HepG2 (cell line): ENCODE results near the gene GRB2. TPM values are rescaled to one million over a fixed set of nuclear protein-coding genes. Genes with fewer than 3 reads are reported as not detected.
A peak's percentile ranks its signal among the peaks of the same experiment; 100 is the strongest.

Source experiments
- ATF7-NPFF ChIP-seq: sonication (generic); formaldehyde crosslinking; IDR thresholded peaks from 2 replicates; pipeline ENCODE4 v1.8.1; 2023; ENCODE audit warnings: mild to moderate bottlenecking, low read depth, missing genetic modification reagents, moderate library complexity
- CAMTA2 ChIP-seq: sonication (generic); formaldehyde crosslinking; IDR thresholded peaks from 2 replicates; pipeline ENCODE4 v1.4.0; 2020; ENCODE audit warnings: mild to moderate bottlenecking, missing genetic modification reagents, borderline replicate concordance
- FOXK1 ChIP-seq: sonication (generic); formaldehyde crosslinking; IDR thresholded peaks from 2 replicates; pipeline ENCODE4 v1.4.0; 2020; ENCODE audit warnings: low read depth, missing genetic modification reagents, borderline replicate concordance
- MAF1 ChIP-seq: sonication (generic); formaldehyde crosslinking; IDR thresholded peaks from 2 replicates; pipeline ENCODE4 v1.5.0; 2020; ENCODE audit warnings: missing genetic modification reagents, borderline replicate concordance
- MBNL3 ChIP-seq: fragments of 250-450 bp; sonication (Bioruptor Pico); conservative IDR thresholded peaks from 2 replicates; pipeline ENCODE4 v1.8.0; 2022; ENCODE audit warnings: mild to moderate bottlenecking, inconsistent platforms
- MEF2D ChIP-seq: sonication (generic); formaldehyde crosslinking; IDR thresholded peaks from 2 replicates; pipeline ENCODE4 v1.5.1; 2020; ENCODE audit warnings: mild to moderate bottlenecking, missing genetic modification reagents
- ZBTB7A ChIP-seq: sonication (generic); formaldehyde crosslinking; IDR thresholded peaks from 2 replicates; pipeline ENCODE4 v1.8.0; 2022; ENCODE audit warnings: mild to moderate bottlenecking, missing genetic modification reagents
- ZMYM4 ChIP-seq: sonication (generic); formaldehyde crosslinking; IDR thresholded peaks from 2 replicates; pipeline ENCODE4 v1.8.1; 2023; ENCODE audit warnings: mild to moderate bottlenecking, missing genetic modification reagents
- ZNF30 ChIP-seq: sonication (generic); formaldehyde crosslinking; IDR thresholded peaks from 2 replicates; pipeline ENCODE4 v1.5.0; 2020; ENCODE audit warnings: mild to moderate bottlenecking, missing genetic modification reagents
- polyA plus RNA-seq, 8 experiments: library from polyadenylated mRNA; depleted of rRNA in 3 of 8; stranded (reverse) in 7 of 8; unstranded in 1 of 8; fragments of >200 nt; fragmentation: Illumina TruSeq in 4 of 8; extraction: Trizol in 4 of 8; gene quantifications; 2 replicates each; pipeline versions ENCODE4 v1.2.1 to v1.2.3, GENCODE V29; 2011 to 2016; ENCODE audit warnings: low read depth in 4 of 8, missing spikeins in 1 of 8, mixed read lengths in 1 of 8; ENCODE audit not compliant: insufficient read depth in 1 of 8
- total RNA-seq, 5 experiments: library from RNA; depleted of rRNA; stranded (reverse); fragments of >200 nt; fragmentation: Illumina TruSeq; extraction: Trizol; gene quantifications; 2 replicates each; pipeline ENCODE4 v1.2.3, GENCODE V29; 2016; ENCODE audit warnings: low read depth in 1 of 5
- TF ChIP-seq, protein P1 (sequence below): IDR thresholded peaks from 2 replicates; pipeline ENCODE4 v1.6.1; 2012; ENCODE audit warnings: low read depth, low read length, improper control_type of control experiment
- TF ChIP-seq, protein P2 (sequence below): sonication (generic); formaldehyde crosslinking; IDR thresholded peaks from 2 replicates; pipeline ENCODE4 v1.4.0; 2020; ENCODE audit warnings: missing genetic modification reagents
- TF ChIP-seq, protein P3 (sequence below): sonication (generic); formaldehyde crosslinking; IDR thresholded peaks from 2 replicates; pipeline ENCODE4 v1.4.0; 2020; ENCODE audit warnings: missing genetic modification reagents
- TF ChIP-seq, protein P4 (sequence below): fragments of 450-650 bp; IDR thresholded peaks from 2 replicates; pipeline ENCODE4 v1.6.1; 2017
- TF ChIP-seq, protein P5 (sequence below): sonication (generic); formaldehyde crosslinking; IDR thresholded peaks from 2 replicates; pipeline ENCODE4 v1.5.0; 2020; ENCODE audit warnings: mild to moderate bottlenecking, missing genetic modification reagents, moderate library complexity
- TF ChIP-seq, protein P6 (sequence below): sonication (generic); formaldehyde crosslinking; IDR thresholded peaks from 2 replicates; pipeline ENCODE4 v1.8.1; 2022; ENCODE audit warnings: mild to moderate bottlenecking, missing genetic modification reagents
- TF ChIP-seq, protein P7 (sequence below): sonication (generic); formaldehyde crosslinking; IDR thresholded peaks from 2 replicates; pipeline ENCODE4 v1.5.0; 2020; ENCODE audit warnings: missing genetic modification reagents

Gene GRB2
- total and polyA plus RNA-seq, 2 of the 13 experiments (the other 11 are each of a cell fraction or from before 2014, with no cell fraction given): 84.6 to 92.3 TPM

DNA sequence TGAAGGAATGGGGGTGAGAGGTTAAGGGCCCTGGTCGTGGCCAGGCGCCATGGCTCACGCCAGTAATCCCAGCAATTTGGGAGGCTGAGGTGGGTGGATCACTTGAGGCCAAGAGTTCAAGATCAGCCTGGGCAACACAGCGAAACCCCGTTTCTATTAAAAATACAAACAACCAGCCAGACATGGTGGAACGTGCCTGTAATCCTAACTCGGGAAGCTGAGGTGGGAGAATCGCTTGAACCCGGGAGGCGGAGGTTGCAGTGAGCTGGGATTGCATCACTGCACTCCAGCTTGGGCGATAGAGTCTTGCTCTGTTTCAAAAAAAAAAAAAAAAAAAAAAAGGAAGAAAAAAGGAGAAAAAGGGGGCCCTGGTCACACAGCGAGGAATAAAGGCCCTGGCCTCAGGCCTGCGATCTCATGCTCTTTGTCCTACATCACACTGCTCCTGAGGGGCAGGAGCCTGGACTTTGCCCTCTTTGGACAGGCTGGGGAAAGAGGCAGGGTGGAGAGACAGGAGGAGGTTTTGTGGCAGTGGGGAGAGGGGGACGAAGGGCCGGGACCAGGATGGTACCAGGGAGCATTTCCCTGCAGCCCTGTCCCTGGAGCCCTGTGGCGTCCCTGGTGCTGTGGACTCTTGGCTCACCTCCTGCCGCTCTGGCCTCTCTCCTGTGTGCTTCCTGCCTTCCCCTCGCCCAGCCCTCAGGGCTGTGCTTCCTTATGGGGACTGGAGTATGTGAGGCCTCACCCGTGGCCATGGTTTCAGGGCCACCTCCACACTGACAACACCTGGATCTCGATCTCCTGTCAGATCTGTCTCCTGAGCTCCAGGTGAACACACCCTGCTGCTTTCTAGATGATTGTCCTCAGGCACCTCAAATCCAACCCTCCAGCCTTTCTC, 96.5 kb downstream of the GRB2 start (continued):
- TF ChIP-seq, protein P1, sequence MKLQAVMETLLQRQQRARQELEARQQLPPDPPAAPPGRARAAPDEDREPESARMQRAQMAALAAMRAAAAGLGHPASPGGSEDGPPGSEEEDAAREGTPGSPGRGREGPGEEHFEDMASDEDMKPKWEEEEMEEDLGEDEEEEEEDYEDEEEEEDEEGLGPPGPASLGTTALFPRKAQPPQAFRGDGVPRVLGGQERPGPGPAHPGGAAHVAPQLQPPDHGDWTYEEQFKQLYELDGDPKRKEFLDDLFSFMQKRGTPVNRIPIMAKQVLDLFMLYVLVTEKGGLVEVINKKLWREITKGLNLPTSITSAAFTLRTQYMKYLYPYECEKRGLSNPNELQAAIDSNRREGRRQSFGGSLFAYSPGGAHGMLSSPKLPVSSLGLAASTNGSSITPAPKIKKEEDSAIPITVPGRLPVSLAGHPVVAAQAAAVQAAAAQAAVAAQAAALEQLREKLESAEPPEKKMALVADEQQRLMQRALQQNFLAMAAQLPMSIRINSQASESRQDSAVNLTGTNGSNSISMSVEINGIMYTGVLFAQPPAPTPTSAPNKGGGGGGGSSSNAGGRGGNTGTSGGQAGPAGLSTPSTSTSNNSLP: no peak
- TF ChIP-seq, protein P2, sequence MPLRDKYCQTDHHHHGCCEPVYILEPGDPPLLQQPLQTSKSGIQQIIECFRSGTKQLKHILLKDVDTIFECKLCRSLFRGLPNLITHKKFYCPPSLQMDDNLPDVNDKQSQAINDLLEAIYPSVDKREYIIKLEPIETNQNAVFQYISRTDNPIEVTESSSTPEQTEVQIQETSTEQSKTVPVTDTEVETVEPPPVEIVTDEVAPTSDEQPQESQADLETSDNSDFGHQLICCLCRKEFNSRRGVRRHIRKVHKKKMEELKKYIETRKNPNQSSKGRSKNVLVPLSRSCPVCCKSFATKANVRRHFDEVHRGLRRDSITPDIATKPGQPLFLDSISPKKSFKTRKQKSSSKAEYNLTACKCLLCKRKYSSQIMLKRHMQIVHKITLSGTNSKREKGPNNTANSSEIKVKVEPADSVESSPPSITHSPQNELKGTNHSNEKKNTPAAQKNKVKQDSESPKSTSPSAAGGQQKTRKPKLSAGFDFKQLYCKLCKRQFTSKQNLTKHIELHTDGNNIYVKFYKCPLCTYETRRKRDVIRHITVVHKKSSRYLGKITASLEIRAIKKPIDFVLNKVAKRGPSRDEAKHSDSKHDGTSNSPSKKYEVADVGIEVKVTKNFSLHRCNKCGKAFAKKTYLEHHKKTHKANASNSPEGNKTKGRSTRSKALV: no peak
- TF ChIP-seq, protein P3, sequence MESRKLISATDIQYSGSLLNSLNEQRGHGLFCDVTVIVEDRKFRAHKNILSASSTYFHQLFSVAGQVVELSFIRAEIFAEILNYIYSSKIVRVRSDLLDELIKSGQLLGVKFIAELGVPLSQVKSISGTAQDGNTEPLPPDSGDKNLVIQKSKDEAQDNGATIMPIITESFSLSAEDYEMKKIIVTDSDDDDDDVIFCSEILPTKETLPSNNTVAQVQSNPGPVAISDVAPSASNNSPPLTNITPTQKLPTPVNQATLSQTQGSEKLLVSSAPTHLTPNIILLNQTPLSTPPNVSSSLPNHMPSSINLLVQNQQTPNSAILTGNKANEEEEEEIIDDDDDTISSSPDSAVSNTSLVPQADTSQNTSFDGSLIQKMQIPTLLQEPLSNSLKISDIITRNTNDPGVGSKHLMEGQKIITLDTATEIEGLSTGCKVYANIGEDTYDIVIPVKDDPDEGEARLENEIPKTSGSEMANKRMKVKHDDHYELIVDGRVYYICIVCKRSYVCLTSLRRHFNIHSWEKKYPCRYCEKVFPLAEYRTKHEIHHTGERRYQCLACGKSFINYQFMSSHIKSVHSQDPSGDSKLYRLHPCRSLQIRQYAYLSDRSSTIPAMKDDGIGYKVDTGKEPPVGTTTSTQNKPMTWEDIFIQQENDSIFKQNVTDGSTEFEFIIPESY: peak; percentile 7; the same call in 1 of the 2 replicates
- no peak for TF ChIP-seq MBNL3 (CRISPR knock-in tag)
- peak; percentile 36; the same call in 1 of the 2 replicates for TF ChIP-seq FOXK1
- TF ChIP-seq ATF7-NPFF (CRISPR knock-in tag): peak; percentile 14; the same call in 1 of the 2 replicates
- TF ChIP-seq ZBTB7A: no peak
- TF ChIP-seq, protein P4, sequence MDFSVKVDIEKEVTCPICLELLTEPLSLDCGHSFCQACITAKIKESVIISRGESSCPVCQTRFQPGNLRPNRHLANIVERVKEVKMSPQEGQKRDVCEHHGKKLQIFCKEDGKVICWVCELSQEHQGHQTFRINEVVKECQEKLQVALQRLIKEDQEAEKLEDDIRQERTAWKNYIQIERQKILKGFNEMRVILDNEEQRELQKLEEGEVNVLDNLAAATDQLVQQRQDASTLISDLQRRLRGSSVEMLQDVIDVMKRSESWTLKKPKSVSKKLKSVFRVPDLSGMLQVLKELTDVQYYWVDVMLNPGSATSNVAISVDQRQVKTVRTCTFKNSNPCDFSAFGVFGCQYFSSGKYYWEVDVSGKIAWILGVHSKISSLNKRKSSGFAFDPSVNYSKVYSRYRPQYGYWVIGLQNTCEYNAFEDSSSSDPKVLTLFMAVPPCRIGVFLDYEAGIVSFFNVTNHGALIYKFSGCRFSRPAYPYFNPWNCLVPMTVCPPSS: no peak
- TF ChIP-seq MAF1: no peak
- TF ChIP-seq, protein P5, sequence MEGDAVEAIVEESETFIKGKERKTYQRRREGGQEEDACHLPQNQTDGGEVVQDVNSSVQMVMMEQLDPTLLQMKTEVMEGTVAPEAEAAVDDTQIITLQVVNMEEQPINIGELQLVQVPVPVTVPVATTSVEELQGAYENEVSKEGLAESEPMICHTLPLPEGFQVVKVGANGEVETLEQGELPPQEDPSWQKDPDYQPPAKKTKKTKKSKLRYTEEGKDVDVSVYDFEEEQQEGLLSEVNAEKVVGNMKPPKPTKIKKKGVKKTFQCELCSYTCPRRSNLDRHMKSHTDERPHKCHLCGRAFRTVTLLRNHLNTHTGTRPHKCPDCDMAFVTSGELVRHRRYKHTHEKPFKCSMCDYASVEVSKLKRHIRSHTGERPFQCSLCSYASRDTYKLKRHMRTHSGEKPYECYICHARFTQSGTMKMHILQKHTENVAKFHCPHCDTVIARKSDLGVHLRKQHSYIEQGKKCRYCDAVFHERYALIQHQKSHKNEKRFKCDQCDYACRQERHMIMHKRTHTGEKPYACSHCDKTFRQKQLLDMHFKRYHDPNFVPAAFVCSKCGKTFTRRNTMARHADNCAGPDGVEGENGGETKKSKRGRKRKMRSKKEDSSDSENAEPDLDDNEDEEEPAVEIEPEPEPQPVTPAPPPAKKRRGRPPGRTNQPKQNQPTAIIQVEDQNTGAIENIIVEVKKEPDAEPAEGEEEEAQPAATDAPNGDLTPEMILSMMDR (CRISPR knock-in tag): no peak; the same call in 1 of the 2 replicates
- TF ChIP-seq, protein P6, sequence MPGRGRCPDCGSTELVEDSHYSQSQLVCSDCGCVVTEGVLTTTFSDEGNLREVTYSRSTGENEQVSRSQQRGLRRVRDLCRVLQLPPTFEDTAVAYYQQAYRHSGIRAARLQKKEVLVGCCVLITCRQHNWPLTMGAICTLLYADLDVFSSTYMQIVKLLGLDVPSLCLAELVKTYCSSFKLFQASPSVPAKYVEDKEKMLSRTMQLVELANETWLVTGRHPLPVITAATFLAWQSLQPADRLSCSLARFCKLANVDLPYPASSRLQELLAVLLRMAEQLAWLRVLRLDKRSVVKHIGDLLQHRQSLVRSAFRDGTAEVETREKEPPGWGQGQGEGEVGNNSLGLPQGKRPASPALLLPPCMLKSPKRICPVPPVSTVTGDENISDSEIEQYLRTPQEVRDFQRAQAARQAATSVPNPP: no peak
- TF ChIP-seq, protein P7, sequence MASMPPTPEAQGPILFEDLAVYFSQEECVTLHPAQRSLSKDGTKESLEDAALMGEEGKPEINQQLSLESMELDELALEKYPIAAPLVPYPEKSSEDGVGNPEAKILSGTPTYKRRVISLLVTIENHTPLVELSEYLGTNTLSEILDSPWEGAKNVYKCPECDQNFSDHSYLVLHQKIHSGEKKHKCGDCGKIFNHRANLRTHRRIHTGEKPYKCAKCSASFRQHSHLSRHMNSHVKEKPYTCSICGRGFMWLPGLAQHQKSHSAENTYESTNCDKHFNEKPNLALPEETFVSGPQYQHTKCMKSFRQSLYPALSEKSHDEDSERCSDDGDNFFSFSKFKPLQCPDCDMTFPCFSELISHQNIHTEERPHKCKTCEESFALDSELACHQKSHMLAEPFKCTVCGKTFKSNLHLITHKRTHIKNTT (CRISPR knock-in tag): no peak
- peak; percentile 78; the same call in 1 of the 2 replicates for TF ChIP-seq MEF2D (CRISPR knock-in tag)
- TF ChIP-seq ZNF30 (CRISPR knock-in tag): no peak
- peak; percentile 71 for TF ChIP-seq ZMYM4
- TF ChIP-seq CAMTA2: no peak
